HG03103 (cell line): Measurements from ENCODE around the gene PPY.
"Not testable (repeated sequence)": the region's sequence is repeated elsewhere in the genome, so short reads cannot be mapped to it uniquely, and the experiment has no call there.

Source experiments
- ATAC-seq: cut with Tn5 transposase; IDR thresholded peaks from one replicate; pipeline ENCODE4 v1.9.1; 2021; ENCODE audit warnings: low read depth; ENCODE audit not compliant: unreplicated experiment

PPY gene

DNA sequence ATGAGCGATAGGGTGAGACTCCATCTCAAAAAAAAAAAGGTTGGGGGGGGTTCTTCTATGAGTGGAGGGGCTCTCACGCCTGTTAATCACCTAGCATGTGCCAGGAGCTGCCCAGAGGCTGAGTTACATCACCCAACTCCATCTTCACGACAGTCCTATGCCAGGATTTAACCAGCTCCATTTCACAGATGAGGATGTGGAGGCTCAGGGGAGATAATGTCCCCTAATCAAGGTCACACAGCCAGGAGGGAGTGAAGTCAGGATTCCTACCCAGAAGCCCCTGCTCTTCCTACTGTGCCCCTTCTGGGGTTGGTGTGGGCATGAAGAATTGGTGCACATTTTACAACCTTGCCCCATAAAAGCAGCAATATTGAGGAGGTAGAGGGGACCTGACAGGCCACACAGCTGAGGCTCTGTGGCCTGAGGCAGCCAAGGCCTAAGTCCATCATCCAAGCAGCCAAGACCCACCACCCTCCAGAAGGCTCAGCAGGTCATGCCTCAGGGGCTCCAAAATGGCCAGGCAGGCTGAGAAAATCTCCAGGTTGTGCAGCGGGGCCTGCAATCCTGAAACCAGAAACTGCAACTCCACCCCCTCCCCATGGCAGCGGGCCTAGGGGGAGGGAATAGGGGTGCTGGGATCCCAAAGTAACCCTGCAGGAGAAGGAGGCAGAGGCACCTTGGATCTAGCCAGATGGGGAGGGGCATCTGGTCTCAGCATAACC, 6.9 kb downstream of the PPY start:
- no peak for ATAC-seq

DNA sequence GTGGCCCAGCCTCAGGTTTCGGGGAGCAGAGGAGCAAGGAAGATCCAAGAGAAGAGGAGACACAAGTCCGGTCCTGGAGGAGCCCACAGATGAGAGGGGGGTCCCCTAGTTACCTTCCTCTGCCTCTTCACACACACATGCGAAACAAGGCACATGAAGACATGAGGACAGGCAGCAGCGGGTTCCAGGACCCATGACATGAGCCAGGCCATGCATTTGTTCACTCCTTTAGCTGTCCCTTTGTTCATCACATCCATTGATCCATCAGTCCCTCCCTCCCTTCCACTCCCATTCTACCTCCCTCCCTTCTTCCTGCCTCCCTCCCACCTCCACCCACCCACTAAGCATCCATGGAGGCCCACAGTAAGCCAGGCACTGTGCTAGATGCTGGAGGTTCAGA, 9.4 kb downstream of the PPY start:
- ATAC-seq, result no peak

DNA sequence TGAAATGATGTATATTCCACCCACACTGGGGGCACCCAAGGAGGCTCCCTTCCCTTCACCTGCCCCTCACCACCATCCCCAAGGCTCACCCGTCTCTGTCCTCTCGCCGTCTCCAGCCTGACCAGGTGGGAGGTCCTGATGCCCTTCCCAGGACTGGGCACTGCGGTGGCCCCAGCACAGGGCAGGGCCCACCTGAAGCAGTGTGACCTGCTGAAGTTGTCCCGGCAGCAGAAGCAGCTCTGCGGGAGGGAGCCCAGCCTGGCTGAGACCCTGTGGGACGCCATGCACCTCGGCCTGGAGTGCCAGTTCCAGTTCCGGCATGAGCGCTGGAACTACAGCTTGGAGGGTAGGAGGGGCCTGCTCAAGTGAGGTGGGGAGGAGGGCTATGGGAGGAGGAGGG, 9.9 kb downstream of the PPY start:
- no peak for ATAC-seq

DNA sequence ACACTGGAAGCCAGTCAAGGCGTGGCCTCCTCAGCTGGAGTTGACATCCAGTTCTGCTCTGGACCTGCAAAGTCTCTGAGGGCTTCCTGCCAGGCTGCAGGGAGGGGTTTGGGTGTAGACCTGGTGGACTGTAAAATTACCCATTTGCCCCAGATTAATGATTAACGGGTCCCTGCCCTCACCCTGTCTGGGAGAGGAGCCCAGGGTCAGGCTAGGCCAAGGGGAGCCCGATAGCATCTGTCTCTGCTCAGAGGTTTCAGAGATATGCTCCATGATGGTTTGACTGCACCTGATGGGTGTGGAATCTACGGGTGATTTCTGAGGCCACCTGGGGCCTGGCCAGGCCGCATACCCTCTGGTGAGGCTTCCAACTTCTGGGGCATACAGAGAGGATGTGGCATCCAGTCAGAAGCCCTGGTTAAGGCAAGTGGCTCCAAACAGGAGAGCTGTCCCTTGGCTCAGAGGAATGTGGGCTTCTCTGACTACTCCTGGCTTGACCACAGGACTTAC, 11.2 kb downstream of the PPY start:
- ATAC-seq, result no peak

DNA sequence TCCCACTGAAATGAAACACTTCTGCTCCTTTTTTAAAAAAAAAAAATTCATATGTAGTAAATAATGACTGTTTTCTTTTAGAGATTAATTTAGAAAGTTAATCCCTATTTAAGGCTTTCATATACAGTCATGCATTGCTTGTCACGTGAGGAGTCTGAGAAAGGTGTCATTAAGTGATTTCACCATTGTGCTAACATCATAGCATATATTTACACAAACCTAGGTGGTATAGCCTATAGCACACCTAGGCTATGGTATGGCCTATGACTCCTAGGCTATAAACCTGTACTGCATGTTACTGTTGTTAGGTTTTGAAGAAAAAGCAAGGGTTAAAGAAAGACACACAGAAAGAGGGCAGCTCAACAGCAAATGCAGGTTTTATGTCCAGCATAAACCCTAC, 13.7 kb downstream of the PPY start:
- ATAC-seq, result no peak

DNA sequence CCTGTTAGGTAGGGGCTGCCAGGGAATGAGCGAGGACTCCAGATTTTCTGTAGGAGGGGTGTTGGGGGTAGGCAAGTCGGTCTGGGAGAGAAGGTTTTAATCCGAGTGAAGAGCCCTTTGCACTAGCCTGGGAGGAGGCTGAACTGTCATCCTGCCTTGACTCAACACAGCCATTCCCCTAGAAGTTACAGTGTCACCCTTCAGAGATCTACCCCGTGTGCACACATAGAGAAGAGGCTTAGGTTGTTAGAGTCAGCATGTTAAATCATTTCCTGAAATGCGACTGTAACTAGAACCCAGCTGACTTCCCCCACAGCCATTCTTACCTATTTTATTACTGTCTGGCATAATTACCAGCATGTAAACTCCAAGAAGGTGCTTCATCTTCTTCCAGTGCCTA, 14.3 kb downstream of the PPY start:
- not testable (repeated sequence) for ATAC-seq

DNA sequence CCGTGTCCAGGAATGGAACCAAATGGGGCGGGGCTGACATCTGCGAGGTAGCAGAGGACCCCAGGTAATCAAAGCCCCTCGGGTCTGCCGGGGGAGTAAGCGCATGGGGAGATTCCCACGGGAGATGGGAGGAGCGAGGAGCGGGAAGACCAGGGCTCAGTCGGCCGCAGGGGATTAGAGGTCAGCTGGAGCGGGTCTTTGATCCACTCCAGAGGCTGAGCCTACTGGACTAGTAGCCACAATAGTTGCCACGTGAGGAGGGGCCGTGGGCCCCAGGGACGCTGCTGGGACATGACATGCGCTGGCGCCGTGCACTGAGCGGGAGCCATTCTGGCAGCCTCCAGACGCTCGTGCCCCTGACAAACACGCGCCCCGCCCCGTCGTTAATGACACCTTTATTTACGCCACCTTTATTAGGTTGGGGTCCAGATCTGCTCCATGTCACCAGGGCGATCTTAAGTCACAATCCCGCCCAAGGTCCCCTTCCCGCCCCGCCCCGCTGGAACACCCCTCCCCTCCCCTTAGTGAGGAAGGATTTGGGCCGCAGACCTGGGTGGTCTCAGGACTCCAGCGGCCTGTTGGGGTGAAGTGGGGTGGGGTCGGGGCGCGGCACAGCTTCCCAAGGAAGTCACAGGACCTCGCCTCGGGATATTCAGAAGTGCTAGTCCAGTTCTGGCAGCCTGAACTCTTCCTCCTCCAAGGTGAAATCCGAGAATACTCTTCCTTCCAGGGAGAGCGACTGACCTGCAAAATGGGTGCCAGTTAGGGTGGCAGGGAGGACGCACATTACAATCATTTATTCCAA, 15.0 kb downstream of the PPY start:
- ATAC-seq, result no peak

DNA sequence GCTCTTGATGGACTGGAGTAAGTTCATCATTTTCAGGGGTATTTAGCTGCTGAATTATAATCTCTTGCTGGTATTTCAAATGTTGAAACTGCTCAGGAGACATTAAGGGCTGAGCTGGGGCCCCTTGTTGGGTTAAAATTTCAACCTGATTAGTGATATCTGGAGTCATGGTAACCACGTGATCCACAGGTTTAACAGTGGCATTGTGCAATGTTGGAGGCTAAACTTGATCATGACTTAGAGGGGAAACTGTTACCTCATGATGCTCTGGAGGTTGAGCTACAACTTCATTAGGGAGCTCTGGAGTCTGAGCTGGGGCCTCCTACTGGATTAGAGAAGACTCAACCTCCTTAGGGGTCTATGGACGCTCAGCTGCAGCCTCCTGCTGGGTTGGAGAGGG, 17.7 kb downstream of the PPY start:
- no peak for ATAC-seq

DNA sequence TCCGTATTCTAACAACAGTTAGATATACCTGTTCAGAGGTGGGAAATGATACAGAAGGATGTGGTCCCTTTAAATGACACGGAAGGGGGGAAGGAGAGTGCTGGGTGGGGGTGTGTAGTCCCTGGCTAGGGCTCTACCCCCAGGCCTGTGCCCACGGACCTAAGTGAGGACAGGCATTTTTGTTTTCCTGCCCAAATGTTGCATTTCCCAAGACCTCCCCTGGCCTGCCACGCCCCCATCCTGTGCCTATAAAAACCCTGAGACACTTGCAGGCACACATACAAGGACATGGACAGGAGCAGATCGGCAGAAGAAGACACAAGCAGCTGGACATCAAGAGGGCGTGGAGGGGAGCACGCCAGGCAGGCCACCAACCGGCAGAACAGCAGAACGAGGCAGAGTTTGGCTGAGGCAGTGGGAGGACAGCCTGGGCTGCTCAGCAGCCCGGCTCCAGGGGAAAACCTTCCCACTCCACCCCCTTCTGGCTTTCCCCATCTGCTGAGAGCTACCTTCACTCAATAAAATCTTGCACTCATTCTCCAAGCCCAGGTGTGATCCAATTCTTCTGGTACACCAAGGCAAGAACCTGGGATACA, 21.7 kb downstream of the PPY start:
- no peak for ATAC-seq

DNA sequence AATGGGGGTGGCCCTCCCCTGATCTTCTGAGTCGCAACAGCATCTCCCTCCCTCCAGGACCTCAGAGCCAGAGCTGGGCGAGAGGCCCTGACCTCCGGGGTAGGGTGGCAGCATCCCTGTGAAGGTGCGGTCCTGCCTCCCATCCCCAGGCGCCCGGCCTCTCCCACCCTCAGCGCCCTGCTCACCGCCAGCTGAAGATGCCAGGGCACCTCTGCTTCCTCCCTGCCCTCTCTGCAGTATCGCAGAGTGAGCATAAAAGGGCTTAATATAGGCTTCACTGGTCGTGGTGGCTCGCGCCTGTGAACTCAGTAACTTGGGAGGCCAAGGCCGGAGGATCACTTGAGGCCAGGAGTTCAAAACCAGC, 24.3 kb downstream of the PPY start:
- ATAC-seq, result no peak

DNA sequence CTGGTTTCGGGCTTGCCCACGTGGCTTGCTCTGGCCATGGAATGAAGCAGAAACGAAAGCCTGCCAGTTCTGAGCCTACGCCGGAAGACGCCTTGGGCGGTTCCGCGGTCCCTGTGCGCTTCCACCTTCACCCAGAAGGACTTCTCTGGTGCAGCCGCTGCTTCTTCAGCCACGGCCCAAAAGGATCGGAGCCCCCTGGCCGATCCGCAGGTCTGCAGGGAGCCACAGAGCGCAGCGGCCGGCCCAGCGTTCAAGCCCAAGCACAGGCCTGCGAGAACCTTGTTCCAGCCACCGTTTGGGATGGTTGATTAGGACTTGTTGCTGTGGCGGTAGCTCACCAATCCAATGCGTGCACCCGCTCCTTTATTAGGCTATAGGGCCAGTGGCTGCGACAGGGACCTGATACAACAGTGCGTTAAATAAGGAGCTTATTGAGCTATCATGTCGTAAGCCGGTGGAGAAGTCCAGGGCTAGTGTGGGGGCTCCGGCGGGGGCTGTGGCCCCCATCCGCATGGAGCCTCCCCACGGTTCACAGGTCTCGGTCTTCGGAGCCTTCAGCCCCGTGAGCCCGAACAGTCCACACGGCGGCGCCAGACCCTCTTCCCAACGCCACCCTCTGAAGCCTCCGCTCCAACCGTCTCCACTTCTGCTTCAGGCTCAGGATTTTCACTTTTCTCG, 24.8 kb downstream of the PPY start:
- ATAC-seq, result no peak

DNA sequence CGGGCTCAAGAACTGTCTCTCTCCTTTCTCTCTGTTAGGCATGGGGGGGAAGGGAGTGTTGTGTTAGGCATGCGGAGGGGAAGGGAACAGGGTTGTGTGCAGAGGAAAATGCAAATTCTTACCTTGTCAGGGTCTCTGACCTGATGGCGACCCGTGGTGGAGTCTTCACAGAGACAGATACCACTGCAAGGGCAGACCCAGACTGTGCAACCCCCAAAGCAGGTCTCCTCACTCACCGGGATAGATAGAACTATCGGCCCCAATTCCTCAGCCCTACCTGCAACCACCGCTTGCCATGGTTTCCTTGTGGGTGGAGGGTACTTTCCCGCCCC, 25.3 kb downstream of the PPY start:
- ATAC-seq, result no peak

DNA sequence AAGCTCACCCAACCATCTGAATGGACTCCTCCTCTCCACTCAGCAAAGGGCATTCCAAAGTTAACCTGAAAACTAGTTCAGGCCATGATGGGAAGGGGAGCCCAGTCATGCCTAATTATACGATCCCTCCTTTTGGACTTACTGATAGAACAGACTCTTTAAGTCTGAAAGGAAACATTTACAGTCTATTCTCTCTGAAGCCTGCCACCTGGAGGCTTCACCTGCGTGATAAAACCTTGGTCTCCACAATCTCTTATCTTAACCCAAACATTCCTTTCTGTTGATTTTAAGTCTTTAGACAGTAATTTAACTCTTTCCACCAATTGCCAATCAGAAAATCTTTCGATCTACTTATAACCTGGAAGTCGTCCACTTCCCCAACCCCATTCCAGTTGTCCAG, 25.9 kb downstream of the PPY start:
- no peak for ATAC-seq

DNA sequence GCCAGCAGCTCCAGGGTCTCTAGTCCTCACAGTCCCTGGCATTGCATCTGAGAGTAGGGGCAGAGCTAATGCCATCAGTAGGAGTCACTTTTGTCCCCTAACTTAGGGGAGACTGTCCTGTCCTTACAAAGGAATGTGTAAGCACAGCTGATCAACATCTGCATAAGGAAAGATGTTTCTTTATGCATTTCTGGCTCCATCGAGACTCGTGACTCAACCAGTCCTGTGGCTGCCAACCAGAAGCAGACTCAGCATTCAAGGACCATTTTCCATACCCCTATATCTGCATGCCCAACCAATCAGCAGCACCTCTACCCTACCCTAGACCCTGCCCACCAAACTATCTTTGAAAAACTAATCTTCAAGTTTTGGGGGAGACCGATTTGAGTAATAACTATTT, 26.7 kb downstream of the PPY start:
- no peak for ATAC-seq

DNA sequence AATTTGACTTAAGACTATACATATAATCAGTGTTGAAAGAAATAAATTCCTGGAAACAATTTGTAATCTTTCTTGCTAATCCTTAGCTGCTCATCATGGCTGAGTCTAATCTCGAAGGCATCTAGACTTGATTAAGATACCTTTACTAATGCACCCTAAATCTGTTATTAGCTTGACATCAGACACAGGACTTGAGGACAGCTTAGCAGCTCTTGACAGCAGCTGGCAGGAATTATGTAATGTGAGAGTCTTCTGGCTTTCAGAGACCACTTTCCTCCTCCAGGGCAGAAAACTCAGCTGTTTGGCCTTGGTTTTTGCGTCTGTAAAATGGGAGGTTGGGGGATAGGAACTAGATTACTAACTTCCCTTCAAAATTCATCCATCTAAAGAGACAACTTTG, 27.8 kb downstream of the PPY start:
- ATAC-seq, result no peak

DNA sequence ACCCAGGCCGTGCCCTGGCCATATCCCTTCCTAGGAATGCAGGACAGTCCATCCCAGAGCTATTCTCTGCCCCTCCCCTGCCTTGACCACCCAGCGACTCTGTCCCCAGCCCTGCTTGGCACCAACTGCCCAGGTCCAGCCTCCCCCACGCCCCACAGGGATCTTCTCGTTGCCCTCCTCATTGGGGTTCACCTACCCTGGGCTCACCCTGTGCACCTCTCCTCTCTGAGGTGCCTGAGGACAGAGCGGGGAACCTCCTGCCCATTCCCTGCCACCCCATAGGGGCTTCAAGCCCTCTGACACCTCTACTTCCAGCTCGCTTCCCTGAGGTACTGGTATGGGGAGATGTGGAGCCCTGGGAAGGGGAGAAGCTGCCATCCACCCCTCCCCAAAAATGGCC, 28.7 kb downstream of the PPY start:
- no peak for ATAC-seq

DNA sequence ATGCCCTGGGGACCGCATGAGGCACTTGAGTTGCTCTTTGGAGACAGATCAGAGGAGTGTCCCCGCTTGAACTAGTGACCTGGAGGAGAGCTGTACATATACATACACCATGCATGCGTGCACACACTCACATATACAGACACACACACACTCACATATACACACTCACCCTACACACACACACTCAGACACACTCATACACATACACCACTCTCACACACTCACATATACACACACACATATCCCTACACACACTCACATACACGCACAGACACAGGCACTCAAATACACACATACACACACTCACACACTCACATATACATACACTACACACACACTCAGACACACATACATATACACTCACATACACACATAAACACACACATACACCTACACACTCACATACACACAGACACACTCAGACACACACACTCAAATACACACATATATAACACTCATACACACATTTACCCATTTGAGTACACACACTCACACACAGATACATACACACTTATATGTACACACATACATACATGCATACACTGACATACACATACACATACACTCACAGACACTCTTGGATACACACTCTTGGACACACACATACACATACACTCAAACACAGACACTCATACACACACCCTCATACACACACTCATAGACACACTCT, 29.5 kb downstream of the PPY start:
- ATAC-seq, result no peak

DNA sequence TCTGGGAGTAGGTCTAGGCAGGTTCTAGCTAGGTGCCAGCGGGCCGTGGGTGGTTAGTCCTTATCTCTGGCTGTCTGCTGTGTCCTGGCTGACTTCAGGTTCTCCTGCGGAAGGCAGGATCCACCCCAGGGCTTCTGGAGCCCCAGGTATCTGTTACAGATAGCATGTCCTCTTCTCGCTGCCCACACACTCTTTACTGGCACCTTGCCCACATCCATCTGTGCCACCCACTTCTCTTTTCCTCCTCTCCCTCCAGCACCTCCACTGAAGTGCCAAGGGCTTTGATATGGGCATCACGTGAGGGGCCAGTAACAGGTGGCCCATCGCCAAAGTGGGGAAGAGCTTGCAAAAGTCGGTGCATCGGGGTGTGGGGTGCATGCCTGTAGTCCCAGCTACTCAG, 30.4 kb downstream of the PPY start:
- ATAC-seq, result no peak

DNA sequence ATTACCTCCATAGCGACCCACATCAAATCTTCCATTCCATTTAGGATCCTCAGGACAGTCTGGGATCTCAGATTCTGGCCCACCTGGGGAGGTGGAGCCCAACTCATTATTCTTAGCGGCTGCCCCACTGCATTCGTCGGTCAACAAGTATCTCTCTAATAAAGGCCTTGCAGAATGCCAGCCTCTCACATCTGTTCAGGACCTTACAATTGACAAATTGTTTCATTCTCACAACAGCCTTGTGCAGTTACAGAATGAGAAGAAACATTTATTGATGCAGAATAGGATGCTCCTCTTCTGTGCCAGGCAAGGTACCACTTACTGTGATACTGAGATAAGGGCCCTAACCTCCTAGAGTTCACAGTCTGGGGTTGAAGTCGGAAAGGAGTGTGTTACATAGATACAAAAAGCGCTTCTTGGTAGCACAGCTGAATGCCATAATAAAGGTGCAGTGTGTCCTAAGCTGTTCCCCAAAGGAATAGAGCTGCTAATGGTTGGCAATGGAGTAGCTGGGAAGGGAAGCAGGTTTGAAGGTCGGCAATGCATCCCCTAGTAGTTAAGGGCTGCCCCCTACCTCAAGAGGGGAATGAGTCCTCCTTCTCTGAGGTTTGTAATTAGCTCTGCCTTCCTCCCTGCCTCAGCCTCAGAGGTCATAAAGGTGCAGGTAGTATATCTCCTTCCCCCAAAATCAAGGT, 32.6 kb downstream of the PPY start:
- ATAC-seq, result no peak

DNA sequence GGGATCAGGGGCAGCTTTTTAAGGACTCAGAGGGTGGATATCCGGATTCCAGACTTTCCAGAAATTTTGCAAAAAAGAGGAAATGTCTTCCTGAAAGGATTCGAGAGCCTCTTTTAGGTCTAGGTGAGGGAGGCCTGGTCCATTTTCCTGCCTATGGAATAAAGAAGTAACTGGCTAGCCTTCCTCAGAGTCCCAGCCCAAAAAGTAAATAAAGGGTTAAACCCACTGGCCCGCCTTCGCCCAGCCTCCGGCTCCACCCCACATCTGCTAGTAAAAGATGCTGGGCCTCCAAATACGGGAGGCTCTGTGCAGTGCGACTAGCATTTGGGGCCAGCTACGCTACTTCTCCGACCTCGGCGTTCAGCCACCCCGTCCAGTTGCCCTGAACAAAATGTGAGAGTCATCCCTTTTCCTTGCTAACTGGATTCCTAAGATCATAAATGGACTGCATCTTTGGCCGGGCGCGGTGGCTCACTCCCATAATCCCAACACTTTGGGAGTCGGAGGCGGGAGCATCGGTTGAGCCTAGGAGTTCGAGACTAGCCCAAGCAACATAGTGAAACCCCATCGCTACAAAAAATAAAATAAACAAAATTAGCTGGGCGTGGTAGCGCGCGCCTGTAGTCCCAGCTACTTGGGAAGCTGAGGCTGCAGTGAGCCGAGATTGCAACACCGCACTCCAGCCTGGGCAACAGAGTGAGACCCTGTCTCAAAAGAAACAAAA, 34.1 kb downstream of the PPY start:
- no peak for ATAC-seq
